Activated T-cell treated with anti-CD3 and anti-CD28 coated beads for 1 hour (primary cell): ENCODE measurements around the gene ZMYND11.

Experiments used
- DNase-seq: peaks from one replicate; pipeline ENCODE4 v3.0.0-alpha.2; 2020; ENCODE audit warnings: low read depth

The ZMYND11 gene

DNA sequence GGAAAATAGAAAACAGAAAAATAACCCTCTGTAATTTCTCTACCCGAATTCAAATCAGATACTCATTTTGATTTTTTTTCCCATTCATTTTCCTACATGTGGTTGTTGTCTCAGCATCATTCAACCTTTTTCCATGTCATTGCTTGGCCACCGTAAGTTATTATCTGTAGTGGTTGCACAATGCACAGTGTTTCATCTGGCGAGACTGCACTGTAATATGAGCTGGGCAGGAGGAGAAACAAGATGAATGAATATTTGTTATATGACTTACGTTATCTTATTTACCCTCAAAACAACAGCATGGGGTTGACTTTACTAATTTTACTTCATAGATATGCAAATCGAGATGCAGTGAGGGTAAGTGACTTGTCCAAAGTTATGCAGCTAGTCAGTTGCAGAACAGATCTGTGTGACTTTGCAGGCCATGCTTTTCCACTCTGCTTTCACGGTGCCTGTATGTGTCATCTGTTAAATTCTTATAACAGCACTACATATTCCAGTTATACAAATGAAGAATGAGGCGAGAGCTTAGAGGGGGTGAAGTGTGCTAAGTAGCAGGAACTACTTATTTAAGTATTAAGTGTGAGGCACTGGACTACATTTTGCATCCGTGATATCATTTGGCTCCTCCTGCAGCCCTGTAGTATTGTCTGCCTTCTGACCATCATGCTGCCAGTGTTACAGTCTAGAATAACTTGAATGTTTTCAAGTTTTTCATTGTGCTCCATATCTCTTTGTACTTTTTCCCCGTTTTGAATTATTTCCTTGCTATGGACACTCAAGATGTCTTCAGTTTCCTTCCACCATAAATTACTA lies 56.7 kb downstream of the ZMYND11 start:
- no peak for DNase-seq

DNA sequence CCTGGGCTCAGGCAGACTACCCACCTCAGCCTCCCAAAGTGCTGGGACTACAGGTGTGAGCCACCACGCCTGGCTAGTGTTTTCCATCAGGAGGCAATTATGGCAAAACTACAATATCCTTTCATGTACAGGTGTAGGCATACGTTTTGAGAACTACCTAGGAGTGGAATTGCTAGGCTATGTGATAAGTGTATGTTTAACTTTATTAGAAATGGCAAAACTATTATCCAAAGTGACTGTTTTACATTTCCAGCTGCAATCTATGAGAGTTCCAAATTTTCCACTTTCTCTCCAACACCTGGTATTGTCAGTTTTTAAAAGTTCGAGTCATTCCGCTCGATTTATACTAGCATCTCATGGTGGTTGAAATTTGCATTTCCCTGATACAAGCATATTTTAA lies 59.0 kb downstream of the ZMYND11 start:
- DNase-seq, result no peak

DNA sequence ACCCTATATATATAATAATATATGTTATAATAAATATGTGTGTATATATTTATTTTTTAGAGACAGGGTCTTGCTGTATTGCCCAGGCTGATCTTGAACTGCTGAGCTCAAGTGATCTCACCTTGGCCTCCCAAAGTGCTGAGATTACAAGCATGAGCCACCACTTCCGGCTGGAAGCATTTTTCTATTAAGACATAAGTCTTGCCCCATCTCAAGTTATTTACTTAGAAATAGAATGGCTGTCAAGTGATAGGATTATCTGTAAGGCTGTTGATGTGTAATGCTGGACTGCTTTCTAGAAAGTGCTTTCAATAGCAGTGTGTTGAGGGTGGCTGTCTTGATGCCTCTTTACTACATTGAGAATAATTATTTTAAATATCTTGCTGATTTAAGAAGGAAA lies 65.2 kb downstream of the ZMYND11 start:
- DNase-seq, result no peak

DNA sequence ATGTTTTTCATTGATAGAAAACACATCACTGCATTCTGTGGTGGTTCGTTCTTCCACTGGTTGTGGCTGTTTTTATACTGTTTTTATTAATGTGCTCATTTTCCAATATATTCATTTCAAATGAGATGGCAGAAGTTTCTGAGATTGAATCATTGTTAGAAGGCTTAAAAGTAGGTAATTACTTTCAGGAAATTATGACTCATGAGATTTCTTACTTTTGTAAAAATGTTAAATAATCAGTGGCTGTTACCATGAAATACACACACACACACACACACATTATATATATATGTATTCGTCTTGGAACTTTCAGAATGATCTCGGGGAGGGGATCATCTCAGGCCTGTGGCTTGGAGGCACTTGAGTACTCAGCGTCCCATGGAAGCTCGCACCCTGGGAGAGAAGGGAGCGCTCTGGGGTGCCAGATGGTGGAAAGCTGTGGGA lies 66.1 kb downstream of the ZMYND11 start:
- DNase-seq, result no peak

DNA sequence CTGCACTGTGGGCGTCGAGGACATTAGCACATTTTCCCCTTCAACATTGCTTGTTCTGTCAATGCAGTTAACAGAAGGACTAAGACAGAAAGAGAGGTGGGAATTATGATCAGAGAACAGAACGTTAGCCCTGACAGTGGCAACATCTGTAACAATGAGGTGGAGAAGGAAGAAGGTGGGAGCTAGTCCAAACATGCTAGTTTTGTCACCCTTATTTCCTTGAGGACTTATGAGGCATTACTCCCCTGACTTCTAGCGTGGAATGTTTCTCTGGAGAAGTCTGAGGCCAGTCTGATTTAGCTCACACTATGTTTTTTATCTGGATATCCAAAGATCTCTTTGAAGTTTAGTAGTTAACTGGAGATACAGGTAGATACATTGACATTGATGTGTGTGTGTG lies 73.4 kb downstream of the ZMYND11 start:
- DNase-seq, result no peak

DNA sequence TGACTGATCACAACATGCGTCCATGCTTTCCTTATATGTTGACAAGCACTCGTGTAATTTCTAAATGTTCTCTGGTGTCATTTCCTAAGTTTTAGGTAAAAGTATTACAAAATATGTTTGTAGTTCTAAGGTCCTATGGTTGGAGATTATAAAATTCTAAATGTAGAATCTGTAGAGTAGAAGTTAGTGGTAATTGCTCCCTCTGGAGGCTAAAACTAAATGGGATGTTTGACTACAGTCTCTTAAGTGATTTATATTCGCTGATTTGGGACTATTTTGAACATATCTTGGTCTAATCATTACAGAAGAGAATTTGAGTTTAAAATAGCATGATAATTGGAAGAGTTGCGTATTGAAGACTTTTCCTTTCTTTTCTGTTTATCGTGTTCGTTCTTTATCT lies 74.1 kb downstream of the ZMYND11 start:
- DNase-seq, result no peak

DNA sequence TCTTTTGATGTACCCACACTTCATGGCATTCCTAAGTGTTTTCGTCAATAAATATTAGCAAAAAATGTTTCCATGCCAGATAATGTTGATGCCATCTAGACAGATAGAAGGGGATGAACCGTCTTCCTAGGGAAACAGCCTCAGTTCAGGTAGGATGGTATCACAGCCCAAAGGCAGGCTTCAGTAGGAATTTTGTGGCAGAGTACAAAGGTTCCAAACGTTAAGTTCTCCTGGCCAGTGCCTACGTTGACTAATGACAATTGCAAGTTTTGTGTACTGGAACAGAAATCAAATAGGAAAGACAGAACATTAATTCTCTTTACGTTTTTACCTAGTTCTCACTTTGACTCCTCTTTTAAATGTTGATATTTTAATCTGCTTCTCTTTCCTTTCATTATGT lies 75.0 kb downstream of the ZMYND11 start:
- no peak for DNase-seq

DNA sequence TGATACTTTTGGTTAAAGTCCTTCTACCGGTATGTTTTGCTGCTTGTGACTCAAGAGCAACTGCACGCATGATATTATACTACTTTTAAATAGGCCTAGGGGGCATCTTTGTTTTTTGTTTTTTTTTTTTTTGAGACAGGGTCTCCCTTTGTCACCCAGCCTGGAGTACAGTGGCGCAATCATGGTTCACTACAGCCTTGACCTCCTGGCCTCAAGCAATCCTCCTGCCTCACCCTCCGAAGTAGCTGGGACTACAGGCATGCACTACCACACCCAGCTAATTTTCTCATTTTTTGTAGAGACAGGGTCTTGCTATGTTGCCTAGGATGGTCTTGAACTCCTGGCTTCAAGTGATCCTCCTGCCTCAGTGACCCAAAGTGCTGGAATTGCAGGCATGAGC lies 80.2 kb downstream of the ZMYND11 start:
- DNase-seq, result no peak

DNA sequence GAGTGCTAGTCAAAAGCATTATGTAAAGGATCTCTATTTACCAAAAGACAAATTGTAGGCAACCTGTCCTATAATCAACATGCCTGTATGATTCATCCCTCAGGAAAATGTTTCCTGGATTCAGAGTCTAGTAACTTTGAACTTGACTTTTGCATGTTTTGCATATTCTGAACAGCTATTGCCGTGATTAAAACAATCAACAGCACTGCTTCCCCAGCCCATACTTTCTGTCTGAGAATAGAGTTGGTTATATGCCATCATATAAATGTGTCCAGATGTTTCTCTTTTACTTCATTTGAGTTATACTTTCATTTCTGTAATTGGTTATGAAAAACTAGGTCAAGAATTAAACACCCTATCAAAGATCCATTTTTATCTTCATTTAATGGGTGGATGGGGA lies 83.5 kb downstream of the ZMYND11 start:
- no peak for DNase-seq

DNA sequence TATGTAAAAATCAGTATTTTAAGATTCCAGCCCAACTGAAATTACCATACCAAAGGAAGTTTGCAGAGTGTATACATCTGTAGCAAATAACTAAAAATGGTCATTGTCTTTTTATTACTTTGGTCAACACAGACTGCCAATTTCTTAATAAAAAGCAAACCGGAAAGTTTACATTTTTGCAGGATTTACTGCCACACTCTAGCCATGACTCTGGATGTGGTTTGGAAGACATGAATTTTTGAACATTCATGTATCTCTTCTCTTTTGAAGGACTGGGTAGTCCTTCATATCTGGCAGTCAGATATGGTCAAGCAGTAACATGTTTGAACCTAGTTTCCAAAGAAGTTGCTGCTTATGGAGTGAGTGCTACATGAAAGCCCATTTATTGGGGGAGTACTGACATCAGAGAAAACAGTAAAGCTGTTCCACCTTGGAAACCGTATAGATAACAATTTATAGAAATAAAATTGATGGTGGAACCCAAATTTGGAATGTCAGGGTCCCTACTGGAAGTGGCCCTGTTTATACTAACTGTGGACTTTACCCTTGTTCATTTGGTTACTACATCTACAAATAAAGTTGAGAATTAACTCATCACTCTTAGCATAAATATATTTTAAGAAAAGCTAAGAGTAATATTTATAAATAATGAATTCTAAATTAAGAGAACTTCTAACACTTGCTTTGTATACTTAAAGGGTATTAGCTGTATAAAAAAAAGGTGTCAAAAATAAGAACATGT lies 84.6 kb downstream of the ZMYND11 start:
- DNase-seq, result no peak

DNA sequence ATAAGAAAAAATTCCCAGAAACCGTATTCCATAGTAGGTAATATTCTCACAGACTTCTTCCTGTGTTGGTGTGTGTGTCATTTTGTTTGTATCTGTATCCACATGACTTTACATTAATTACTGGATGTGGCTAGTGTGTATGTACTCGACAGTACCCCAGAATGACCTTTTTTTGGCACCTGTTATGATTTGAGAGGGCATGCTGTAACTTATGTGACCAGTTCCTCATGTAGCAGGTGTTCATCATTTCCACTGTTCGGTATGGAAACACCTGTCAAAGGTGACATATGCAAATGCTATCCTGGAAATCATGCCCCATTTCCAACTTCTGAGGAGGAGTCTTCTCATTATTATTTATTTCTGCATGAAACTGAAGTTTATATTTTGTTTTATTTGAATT lies 89.3 kb downstream of the ZMYND11 start:
- no peak for DNase-seq

DNA sequence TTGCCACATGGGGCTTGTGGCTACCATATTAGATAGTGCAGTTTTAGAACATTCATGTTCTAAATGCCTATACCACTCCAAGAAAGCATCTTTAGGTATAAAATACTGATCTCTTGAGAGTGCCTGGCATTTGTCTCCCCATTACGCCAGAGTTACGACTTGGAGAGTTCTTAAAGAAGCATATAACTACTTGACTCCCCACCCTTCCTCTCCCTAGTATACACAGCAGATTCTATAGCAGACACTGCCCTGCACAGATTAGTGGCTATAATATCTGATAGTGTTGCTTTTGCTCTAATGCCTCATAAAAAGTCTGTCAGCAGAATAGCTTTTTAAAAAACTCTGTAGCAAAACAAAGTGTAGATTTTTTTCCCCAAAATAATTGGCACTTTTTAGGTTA lies 90.8 kb downstream of the ZMYND11 start:
- DNase-seq, result no peak

DNA sequence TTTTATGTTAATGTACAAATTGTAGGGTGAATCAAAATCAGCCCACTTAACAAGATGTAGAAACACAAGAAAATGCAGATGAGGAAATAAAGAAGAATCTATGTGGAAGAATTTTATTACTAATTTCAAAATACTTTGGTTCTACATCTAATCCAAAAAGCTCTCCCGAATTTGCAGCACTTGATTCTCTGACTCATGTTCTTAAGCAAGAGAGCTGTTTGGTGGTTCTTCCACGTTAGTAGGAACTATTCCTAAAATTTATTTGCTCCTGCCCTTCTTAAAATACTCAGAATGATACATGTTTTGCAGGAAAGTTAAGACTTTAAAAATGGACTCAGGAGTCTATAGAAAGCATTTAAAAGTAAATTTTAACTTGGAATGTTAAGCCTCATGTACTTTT lies 91.8 kb downstream of the ZMYND11 start:
- DNase-seq, result no peak

DNA sequence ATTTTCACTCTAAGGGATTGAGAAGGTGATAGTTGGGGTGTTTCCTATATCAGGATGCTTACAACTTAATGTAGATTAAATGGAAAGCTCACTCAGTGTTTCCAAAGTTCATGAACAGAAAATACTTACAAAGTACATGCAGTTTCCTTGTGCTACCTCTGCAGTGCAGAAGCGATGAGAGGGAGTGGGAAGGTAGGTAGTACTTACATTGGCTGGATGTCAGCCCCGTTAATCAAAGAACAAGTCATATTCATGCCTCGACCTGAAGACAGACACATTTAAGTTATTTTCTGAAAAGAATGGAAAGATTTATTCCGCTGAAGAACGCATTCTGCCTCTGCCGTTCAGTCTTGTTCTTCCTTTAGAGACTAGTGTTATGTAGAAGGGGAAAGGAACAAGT lies 93.1 kb downstream of the ZMYND11 start:
- DNase-seq, result no peak

DNA sequence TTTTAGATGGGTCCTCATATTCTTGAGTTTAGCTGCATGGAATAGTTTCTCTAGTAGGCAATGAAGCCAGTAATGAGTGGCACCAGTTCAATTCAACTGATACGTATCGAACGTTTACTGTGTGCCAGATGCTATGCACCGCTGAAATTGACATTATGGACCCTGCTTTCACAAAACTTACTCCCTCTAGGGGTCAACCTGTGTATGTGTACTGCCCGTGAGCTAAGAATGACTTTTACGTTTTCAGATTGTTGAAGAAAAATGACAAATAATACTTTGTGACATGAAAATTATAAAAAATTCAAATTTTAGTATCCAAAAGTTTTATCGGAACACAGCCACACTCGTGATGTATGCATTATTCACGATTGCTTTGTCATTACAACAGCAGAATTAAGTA lies 95.5 kb downstream of the ZMYND11 start:
- DNase-seq, result no peak

DNA sequence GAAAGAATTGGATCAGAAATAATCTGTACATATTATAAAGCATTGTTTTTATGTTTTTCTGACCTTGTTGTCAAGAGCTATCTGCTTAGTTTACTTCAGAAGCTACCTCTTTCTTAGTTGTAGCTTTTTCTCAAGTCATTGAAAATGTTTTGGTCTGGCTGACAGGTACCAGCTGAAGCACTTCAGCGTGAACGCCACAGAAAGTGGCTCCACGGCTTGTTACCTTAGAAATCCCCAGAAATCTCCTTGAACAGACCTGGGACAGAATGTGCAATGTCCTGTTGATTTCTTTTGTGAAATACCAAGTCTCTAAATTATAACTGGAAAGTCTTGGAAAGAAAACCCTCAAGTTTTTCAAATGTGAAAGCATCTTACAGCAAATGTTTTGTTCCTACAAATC lies 96.8 kb downstream of the ZMYND11 start:
- no peak for DNase-seq

DNA sequence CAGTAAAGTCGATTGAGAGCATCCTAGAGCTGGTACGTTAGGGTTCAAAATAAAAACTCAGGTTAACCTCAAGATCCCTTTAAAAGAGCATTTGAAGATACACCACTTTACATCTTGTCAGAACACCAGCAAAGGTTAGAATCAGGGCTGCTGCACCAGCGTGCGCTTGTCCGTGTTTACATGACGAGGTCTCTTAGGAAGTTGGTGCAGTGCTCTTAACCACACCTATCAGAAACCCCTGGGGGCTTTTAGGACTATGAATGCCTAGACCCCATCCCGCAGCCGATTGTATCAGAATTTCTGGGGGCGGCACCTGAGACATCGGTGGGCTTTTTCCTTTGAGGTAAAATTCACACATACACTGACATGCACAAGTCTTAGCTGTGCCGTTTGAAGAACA lies 97.6 kb downstream of the ZMYND11 start:
- DNase-seq, result no peak

DNA sequence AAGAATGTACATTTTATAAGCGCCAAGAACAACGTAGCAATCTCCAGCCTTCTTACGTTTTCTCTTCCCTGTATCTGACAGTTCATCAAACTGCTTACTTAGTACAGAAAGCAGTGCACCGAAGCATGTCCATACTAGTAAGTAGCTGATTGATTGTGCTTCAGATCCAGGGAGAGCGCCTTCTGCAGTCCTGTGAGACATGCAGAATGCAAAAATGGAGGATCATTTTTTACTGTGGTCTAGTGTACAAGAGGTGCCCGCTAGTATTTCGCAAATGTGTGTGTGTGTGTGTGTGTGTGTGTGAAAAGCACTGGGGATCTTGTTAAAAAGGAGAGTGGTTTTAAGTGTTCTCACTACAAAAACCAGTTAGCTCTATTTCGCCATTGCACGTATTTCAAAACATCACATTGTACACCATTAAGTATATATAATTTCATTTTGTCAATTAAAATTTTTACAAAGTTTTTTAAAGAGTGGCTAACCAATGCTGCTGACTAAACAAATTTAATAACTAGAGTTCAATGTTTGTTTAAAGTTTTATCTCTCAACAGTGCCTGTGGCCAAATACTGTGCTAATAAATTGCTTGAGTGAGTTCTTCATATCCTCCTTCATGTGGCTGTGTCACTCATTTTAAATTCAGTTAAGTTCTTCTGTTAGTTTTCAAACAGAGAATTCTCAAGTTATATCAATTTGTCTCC lies 99.6 kb downstream of the ZMYND11 start:
- no peak for DNase-seq

DNA sequence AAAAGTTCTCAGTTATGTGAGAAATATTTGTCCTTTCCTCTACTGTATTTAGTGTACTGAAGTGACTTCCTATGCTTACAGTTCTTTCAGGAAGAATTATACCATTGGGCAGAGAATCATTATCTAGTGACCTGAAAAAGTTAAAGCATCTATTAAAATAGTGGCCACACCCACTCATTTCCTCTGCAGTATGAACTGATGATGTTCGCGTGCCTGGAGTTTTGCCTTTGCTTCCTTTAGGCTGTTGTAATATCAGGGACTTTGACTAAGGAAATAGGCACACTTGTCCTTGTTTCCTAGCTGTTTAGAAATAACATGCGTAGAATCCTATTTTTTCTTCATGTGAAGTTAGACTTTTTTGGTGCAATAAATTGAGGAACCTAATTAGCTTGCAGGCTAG lies 100.7 kb downstream of the ZMYND11 start:
- no peak for DNase-seq

DNA sequence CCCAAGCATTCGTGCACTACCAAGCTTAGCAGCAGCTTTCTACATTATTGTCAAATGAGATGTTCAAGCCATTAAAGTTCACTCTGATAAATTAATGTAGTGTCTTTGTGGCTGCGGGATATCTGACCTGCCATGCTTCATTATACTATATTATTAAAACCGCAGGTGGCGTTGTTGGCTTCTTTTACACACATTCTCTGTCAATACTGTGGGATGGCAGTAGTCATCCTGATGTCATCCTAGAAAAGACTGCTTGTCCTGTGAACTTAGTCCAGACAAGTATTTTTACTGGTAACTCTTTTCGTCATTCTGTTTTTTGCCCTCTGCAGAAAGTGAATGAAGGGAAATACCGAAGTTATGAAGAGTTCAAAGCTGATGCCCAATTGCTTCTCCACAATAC lies 103.9 kb downstream of the ZMYND11 start:
- no peak for DNase-seq

DNA sequence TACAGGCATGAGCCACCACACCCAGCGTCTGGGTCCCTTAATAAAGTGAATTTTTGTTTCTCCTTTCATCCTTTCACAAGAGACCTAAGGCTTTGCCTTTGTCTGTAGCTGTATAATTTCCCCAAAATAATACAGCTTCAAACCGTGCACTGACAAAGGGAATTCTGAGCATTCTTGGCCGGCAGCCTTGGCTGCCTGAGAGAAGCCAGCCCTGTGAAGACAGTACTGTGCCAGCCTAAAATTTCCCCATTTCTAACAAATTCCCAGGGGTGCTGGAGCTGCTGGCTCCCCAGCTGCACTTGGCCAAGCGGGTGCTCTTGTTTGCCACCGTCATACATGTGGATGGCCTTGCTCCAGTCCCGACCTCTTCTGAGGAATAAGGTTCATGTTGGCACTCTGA lies 106.2 kb downstream of the ZMYND11 start:
- no peak for DNase-seq

DNA sequence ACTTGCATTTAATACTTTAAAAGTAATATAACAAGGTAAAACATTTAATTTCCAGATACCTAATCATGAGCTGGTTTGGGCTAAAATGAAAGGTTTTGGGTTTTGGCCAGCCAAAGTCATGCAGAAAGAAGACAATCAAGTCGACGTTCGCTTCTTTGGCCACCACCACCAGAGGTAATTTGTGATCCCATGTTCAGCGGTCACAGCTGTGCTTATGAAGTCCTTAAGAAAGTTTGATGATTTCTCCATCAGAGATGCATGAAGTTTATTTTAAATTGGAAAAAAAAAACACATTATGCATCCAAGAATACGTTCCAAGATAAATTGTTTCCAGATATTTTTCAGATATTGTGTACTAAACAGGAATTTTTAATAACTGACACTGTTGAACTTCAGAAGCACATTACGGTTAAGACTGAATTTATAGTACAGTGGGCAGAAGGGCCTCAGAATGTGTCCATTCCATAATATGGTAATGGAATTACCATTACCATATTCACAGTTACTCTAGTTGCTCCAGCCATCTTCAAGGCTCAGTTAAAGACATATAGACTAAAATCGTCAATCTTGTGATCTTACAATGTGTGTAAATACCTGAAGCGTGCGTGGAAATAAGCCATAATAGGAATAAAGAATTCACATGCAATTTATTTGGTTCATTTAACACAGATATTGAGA lies 106.8 kb downstream of the ZMYND11 start:
- DNase-seq, result no peak

DNA sequence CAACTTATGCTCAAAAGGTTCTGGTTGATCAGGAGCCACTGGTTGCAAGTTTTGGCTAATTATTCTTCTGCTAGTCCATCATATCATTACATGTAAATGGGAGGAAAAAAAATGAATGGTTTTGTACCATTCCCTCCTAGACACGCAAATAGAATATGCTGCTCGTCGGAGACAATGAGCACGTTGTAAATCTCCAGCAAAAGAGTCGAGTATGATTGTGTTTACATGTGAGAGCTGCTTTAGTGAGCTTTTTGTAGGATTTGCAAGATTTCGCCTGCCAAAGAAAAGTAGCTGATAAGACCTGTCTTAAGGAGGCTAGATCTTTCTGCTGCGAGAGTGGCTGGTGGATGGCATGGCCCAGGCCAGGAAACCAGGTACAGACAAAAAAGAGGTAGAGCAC lies 109.0 kb downstream of the ZMYND11 start:
- DNase-seq, result no peak
